Natural killer cell (primary cell): ENCODE measurements around the gene LCNL1. TPM values are rescaled to one million over a fixed set of nuclear protein-coding genes. Genes with fewer than 3 reads are reported as not detected.

ENCODE experiments used
- ATAC-seq, 3 donors: fragments of 150-1000 bp in 2 of 3; fragments of 200-7000 bp in 1 of 3; cut with Tn5 transposase; 1 replicate in 1 of 3; 2 replicates in 2 of 3; pipeline ENCODE4 v1.10.0; 2021; ENCODE audit warnings: mild to moderate bottlenecking in 2 of 3, moderate library complexity in 2 of 3
- DNase-seq, 2 donors: peaks; one replicate each; pipeline versions ENCODE4 v3.0.0 to v3.0.0-alpha.2; 2013 to 2021; ENCODE audit warnings: mixed read lengths in 1 of 2
- H3K27ac ChIP-seq: one replicate; pipeline ENCODE4 v1.5.1; 2013; ENCODE audit warnings: mild to moderate bottlenecking, low read length
- H3K27me3 ChIP-seq: one replicate; pipeline ENCODE4 v1.6.1; 2013; ENCODE audit warnings: low read length; ENCODE audit not compliant: control insufficient read depth, insufficient read depth
- H3K36me3 ChIP-seq: one replicate; pipeline ENCODE4 v1.6.1; 2013; ENCODE audit warnings: low read length; ENCODE audit not compliant: control insufficient read depth, insufficient read depth
- H3K4me1 ChIP-seq: one replicate; pipeline ENCODE4 v1.6.1; 2013; ENCODE audit warnings: low read length; ENCODE audit not compliant: control insufficient read depth, insufficient read depth
- H3K4me3 ChIP-seq: one replicate; pipeline ENCODE4 v1.5.1; 2013; ENCODE audit warnings: low read length
- H3K9me3 ChIP-seq: one replicate; pipeline ENCODE4 v1.6.1; 2013; ENCODE audit warnings: low read length; ENCODE audit not compliant: control insufficient read depth, insufficient read depth
- H3K27ac Mint-ChIP-seq, 2 donors: one replicate each; pipeline ENCODE4 v1.8.0; 2022; ENCODE audit warnings: mild to moderate bottlenecking in 2 of 2, mixed read lengths in 2 of 2, moderate library complexity in 1 of 2
- H3K27me3 Mint-ChIP-seq, 2 donors: one replicate each; pipeline ENCODE4 v1.8.0; 2022; ENCODE audit warnings: low read depth in 2 of 2, mixed read lengths in 2 of 2
- H3K36me3 Mint-ChIP-seq: one replicate; pipeline ENCODE4 v1.8.0; 2022; ENCODE audit warnings: mixed read lengths
- H3K4me1 Mint-ChIP-seq, 2 donors: one replicate each; pipeline ENCODE4 v1.8.0; 2022; ENCODE audit warnings: mixed read lengths in 2 of 2
- H3K4me3 Mint-ChIP-seq: one replicate; pipeline ENCODE4 v1.8.0; 2022; ENCODE audit warnings: mild to moderate bottlenecking, moderate library complexity, mixed read lengths
- H3K9me3 Mint-ChIP-seq, 2 donors: one replicate each; pipeline ENCODE4 v1.8.0; 2022; ENCODE audit warnings: mixed read lengths in 2 of 2
- CTCF ChIP-seq: fragments of 200-600 bp; IDR thresholded peaks from one replicate; pipeline ENCODE4 v1.8.0; 2022; ENCODE audit warnings: antibody characterized with exemption
- WGBS: methylation state at CpG from one replicate; pipeline ENCODE4 v1.1.7; 2013; ENCODE audit warnings: missing lambda C conversion rate; ENCODE audit not compliant: insufficient coverage; 5-methylcytosine and 5-hydroxymethylcytosine counted together
- intact Hi-C: fragments of 100-400 bp; cut with micrococcal nuclease; formaldehyde crosslinking; loops from one replicate; pipeline ENCODE4 v1.14.2; 2022
- total RNA-seq, 4 donors: library from RNA; stranded (reverse); fragments of 120-200 nt in 1 of 4; gene quantifications; one replicate each; pipeline versions ENCODE4 v1.2.3 to v1.2.4, GENCODE V29; 2013 to 2022

LCNL1 gene
- total RNA-seq, 3 donors from 2014 or later (not counting 1 experiment from before 2014, with no cell fraction given), result 4.9 to 8.4 (median 8.2) TPM

DNA sequence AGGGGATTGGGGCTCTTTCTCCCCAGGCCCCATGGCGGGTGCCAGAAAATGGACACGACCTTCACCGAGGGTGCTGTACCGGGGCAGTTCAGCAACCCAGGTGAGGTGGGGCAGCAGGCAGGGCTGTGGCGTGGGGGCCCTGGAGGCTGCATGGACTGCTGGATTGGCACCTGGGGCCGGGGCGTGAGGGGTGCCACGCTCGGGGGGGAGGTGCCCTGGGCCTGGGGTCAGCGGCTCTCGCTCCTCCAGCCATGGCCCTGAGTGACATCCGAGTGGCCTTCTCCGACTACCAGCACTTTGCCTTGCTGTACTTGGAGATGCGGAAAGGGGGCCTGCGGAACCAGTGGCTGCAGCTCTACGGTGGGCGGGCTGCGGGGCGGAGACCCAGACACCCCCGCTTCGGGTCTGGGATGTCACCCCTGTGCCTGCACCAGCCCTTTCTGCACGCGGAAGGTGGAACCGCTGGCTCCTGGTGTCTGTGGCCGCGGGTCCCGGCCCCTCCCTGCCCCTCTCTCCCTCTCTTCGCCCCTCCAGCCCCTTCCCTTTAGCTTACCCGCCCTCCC lies 1.8 kb downstream of the LCNL1 start:
- Mint-ChIP-seq H3K4me3 (no peak overlapping the region), H3K4me1 (peaks cover 0 to 8% of the 10 kb centered on the region in 2 donors), H3K36me3 (no peaks in the 10 kb centered on the region), H3K9me3 (no peaks in the 10 kb centered on the region), H3K27me3 (peaks cover 0 to 11% of the 10 kb centered on the region in 2 donors), H3K27ac (no peak overlapping the region)
- Histone ChIP-seq H3K9me3 (no peaks in the 10 kb centered on the region), H3K27ac (no peak overlapping the region), H3K4me1 (peaks cover 8% of the 10 kb centered on the region), H3K4me3 (no peak overlapping the region), H3K27me3 (peaks cover 11% of the 10 kb centered on the region), H3K36me3 (no peaks in the 10 kb centered on the region)
- ATAC-seq, result peak in 1 of 3 donors; percentile 15
- 51% methylated on average over 29 of the region's 29 CpGs for WGBS
- intact Hi-C loops, result no loop called here
- no peak for TF ChIP-seq CTCF
- no peak for DNase-seq

- ATAC-seq, result peak in 2 of 3 donors; percentile 56 to 62
- Histone ChIP-seq H3K9me3 (no peaks in the 10 kb centered on the region), H3K27ac (no peak overlapping the region), H3K36me3 (no peaks in the 10 kb centered on the region), H3K27me3 (peaks cover 11% of the 10 kb centered on the region), H3K4me3 (no peak overlapping the region), H3K4me1 (peaks cover 8% of the 10 kb centered on the region)
- DNase-seq, result peak in 1 of 2 donors; percentile 47
- peaks cover 0 to 13% of the 10 kb centered on the region in 2 donors for H3K4me1 Mint-ChIP-seq
- no peaks in the 10 kb centered on the region for H3K36me3 Mint-ChIP-seq
- H3K4me3 Mint-ChIP-seq, result no peak overlapping the region
- no peaks in the 10 kb centered on the region for H3K9me3 Mint-ChIP-seq
- no peak overlapping the region for H3K27ac Mint-ChIP-seq
- H3K27me3 Mint-ChIP-seq, result peaks cover 0 to 11% of the 10 kb centered on the region in 2 donors
- intact Hi-C loops, result no loop called here
- no peak for TF ChIP-seq CTCF
- 7% methylated on average over 48 of the region's 48 CpGs for WGBS
Measured at GRCh38 chr9:136985027-136985602, 2.3 kb downstream of the LCNL1 start.

GRCh38 chr9:136985853-136986252 lies 3.1 kb downstream of the LCNL1 start:
- H3K4me1 ChIP-seq, result peaks cover 8% of the 10 kb centered on the region
- Mint-ChIP-seq H3K36me3 (no peaks in the 10 kb centered on the region), H3K27ac (no peak overlapping the region), H3K9me3 (no peaks in the 10 kb centered on the region), H3K4me1 (peaks cover 4 to 17% of the 10 kb centered on the region in 2 donors), H3K4me3 (no peak overlapping the region), H3K27me3 (peaks cover 0 to 11% of the 10 kb centered on the region in 2 donors)
- no peak for ATAC-seq
- no peaks in the 10 kb centered on the region for H3K36me3 ChIP-seq
- no peaks in the 10 kb centered on the region for H3K9me3 ChIP-seq
- H3K4me3 ChIP-seq, result no peak overlapping the region
- intact Hi-C loops, result no loop called here
- no peak for DNase-seq
- TF ChIP-seq CTCF, result no peak
- peaks cover 11% of the 10 kb centered on the region for H3K27me3 ChIP-seq
- WGBS, result 22% methylated on average over 33 of the region's 33 CpGs
- no peak overlapping the region for H3K27ac ChIP-seq
